SK-N-SH (cell line): Measurements from ENCODE around the gene DPM2.

ENCODE experiments used
- CTCF ChIP-seq: fragments of 200-600 bp; sonication (generic); IDR thresholded peaks from 2 replicates; pipeline ENCODE4 v1.6.1; 2017; ENCODE audit warnings: antibody characterized with exemption, mild to moderate bottlenecking, moderate library complexity
- POLR2AphosphoS5 ChIP-seq: IDR thresholded peaks from 2 replicates; pipeline ENCODE4 v1.6.1; 2012; ENCODE audit warnings: low read depth, low read length

- TF ChIP-seq CTCF = no peak
- no peak for TF ChIP-seq POLR2AphosphoS5
Measured at GRCh38 chr9:127985011-127985410, 47.4 kb upstream of the DPM2 start.
